ENCODE results near the gene CPD.
"Not testable (repeated sequence)": the region's sequence is repeated elsewhere in the genome, so short reads cannot be mapped to it uniquely, and the experiment has no call there.

The CPD gene

DNA sequence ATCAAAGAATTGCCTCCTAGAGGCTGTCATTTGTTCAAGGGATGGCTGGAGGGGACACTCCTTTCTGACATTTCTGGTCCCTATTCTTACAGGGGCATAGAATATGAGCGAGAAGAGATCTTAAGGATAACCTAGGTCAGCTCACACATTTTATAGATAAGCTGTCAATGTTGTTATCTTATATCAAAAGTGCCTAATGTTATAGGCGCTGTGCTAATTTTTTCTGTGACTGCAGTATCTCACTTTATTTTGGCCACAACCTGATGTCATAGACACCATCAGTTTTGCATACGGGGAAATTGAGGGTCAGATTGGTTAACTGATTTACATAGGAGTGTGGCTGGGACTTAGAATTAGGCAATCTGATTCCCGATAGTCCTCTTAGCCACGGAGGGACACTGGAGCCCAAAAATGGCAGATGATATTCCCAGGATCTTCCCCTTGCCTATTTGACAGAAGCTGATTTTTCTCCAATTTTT lies 1.2 kb downstream of the CPD start:
- peak overlapping the region; percentile 66 for H3K4me3 ChIP-seq (ENCODE audit: low read length)
- DNase-seq (ENCODE audit: low read depth, low spot score): no peak

GRCh38 chr17:30380643-30381339 lies 2.1 kb downstream of the CPD start:
- no peak overlapping the region for H3K4me3 ChIP-seq (ENCODE audit: low read length)
- DNase-seq (ENCODE audit: low read depth, low spot score): no peak

DNA sequence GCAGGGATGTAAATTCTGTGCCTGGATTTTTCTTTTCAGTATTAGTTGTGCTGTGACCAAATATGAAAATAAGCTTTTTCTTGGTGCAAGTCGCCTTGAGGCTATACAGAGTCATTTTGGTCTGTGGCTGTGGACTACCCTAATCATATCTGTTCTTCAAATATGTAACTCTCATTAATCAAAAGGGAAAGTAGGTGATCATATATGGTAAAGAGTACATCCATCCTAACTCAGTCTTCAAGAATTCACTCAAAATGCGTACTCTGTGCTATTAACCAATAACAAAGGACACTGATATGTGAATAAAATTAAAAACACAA lies 2.6 kb downstream of the CPD start:
- no peak overlapping the region for H3K4me3 ChIP-seq (ENCODE audit: low read length)
- DNase-seq (ENCODE audit: low read depth, low spot score): no peak

DNA sequence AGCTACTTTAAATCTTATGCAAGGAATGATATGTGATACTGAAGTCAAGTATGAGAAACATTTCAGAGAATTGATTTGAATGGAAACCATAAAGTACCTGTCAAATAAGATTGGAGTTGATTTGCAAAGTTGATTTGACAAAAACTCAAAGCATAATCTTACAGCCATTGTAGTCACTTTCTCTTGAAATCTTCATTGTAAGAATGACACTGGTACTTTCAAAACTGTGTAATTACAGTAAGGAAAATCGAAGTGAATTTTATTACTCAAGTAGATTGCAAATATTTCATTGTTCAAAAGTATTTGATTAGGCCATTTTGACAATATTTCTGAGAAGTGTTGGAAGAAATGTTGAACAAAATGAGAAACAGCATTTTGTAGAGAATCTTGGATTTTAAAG lies 3.6 kb downstream of the CPD start:
- no peak overlapping the region for H3K4me3 ChIP-seq (ENCODE audit: low read length)

DNA sequence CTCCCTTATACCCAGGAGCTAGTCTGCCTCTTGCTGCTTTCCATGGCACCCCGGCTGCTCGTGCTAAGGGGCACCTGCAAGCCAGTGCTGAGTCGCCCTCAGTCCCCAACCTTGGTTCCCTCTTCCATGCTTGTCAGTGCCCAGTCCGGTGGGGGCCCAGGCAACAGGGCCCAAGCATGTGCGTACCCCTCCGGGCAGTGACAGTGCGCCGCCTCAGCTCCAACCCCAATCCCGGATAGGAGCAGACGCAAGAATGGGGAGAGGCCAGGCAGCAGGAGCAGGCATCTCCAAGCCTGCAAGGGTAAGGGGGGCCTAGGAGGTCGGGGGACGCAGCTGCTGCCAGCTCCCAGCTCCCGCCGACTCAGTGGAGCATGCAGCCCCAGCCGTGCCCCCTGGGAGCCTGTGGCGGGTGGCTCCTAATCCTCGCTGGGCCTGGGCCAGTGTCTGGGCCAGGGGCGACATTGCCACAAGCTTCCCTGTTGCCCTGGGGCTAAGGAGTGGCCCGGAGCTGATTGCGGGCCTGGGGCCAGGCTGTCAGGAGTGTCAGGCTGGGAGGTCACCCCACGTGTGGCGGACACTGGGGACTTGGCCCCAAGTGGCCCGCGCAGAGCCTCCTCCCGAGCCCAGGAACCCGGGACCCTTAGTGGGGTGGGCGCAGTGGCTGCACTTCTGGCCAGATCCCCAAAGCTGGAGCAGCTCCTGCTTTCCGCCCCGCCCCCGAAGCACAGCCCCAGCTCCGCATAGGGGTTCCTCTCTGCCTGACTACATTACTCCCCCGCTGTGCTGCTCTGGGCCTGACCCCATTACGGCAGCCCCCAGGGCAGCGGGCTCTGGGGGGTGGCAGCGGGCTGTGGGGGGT lies 9.8 kb downstream of the CPD start:
- no peak overlapping the region for H3K4me3 ChIP-seq (ENCODE audit: low read length)

More for the DNA sequence above, 3.6 kb downstream of the CPD start:
- DNase-seq (ENCODE audit: low read depth, low spot score): no peak

DNA sequence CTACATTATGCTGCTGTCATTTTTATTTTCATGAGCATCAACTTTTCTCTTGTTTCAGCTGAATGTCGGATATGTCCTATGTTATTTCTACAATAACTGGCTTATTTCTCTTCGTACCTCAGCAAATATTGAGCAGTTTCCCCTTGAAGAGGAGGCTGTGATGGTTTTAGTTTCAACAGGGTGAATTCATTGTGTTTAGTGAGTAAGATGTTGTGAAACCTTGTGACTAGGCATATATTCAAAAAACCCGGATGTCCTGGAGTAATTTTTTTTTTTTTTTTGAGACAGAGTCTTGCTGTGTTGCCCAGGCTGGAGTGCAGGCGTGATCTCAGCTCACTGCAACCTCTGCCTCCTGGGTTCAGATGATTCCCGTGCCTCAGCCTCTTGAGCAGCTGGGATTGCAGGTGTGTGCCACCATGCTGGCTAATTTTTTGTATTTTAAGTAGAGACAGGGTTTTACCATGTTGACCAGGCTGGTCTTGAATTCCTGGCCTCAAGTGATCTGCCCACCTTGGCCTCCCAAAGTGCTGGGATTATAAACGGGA lies 11.1 kb downstream of the CPD start:
- no peak for DNase-seq (ENCODE audit: low read depth, low spot score)

More for the DNA sequence above, 9.8 kb downstream of the CPD start:
- no peak for DNase-seq (ENCODE audit: low read depth, low spot score)

DNA sequence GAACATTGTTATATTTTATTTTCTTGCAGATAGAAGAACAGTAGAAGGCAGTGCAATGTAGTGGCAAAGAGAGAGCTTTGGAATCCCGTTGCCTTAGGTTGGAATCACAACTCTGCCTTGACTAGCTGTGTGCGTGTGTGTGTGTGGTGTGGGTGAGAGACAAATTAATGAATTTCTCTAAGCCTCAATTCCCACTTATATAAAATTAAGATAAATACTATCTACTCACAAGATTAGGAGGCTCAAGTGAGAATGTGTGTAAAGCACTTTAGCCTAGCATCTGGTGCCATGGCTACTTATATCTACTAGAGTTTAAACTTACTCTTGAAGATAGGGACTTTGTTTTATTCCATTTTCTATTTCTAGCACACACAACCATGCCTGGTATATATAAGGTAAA lies 12.8 kb downstream of the CPD start:
- no peak overlapping the region for H3K4me3 ChIP-seq (ENCODE audit: low read length)
- DNase-seq (ENCODE audit: low read depth, low spot score): no peak

More for the DNA sequence above, 11.1 kb downstream of the CPD start:
- H3K4me3 ChIP-seq (ENCODE audit: low read length): no peak overlapping the region

DNA sequence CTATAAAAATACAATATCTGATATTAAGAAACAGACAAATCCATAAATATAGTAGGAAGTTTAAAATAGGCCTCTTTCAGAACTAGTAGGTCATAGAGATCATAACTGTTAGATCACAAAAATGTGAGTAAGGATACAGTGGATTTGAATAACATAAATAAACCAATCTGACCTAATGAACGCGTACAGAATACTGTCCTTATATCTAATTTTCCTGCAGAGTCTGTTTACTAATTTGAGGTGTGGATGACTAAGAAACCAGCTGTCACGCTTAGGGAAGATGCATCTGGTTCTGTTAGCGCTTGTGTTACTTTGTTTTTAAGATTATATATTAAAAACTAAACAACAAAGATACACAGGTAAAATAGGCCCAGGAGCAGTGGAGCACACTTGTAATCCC lies 14.8 kb downstream of the CPD start:
- H3K4me3 ChIP-seq (ENCODE audit: low read length): no peak overlapping the region
- DNase-seq (ENCODE audit: low read depth, low spot score): no peak

DNA sequence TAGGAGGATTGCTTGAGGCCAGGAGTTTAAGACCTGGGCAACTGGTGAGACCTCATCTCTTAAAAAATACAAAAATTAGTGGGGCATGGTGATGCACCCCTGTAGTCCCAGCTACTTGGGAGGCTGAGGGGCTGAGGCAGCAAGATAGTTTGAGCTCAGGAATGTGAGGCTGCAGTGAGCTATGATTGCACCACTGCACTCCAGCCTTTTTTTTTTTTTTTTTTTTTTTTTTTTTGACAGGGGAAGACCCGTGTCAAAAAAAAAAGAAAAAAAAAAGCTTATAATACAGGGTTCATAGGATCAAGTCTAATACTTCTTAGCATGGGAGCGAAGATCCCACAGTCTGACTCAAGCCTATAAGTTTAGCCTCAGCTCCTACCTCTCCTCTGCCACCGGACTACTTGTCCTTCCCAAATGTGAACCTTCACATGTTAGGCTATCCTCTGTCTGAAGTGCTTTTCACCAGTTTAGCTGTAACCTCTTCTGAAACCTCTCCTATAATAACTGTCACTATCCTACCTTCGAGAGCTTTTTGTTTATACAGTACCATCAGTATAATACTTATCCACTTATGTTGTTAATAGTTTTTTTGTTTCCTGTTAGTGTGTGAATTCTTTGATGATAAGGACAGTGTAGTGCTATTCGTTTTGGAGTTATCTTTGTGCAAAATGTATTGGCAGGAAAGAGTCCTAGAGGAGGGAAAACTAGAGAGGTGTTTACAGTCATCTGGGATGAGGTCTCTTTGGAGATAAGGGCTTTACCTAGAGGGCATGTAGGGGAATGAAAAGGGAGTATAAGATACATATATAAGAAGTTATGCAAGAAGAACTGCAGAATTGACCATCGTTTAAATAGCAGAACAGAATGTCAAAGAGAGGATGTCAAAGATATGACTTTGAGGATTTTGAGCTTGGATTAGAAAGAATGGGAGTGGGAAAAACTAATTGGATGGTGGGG lies 15.5 kb downstream of the CPD start:
- no peak overlapping the region for H3K4me3 ChIP-seq (ENCODE audit: low read length)
- no peak for DNase-seq (ENCODE audit: low read depth, low spot score)

DNA sequence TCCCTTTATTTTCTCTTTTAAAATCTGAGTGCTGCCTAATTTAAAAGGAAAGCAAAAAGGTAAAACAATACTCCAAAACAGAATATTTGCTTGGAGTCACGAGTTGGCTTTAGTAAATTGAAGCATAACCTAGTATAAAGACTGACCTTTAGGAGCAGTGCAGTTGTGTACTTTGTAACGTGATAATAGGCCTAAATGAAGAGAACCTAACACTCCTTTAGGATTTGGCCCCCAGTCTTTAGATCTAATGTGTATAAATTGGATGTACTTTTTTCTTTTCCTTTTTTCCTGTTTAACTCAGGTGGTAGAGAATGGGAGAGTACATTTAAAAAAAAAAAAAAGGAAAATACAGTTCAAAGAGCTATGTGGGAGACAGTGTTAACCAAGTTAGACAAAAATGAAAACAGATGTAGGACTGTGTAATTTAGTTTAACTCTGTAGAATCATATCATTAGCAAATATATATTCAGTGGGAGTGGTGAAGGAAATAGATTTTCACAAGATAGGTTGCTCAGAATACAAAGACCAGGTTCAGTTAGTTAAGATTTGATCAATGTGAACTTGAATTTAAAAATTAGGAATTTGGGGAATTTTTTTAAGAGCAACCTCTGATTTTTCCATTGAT lies 16.8 kb downstream of the CPD start:
- H3K4me3 ChIP-seq (ENCODE audit: low read length): no peak overlapping the region
- no peak for DNase-seq (ENCODE audit: low read depth, low spot score)

GRCh38 chr17:30396129-30396528 lies 17.4 kb downstream of the CPD start:
- no peak for DNase-seq (ENCODE audit: low read depth, low spot score)
- no peak overlapping the region for H3K4me3 ChIP-seq (ENCODE audit: low read length)

DNA sequence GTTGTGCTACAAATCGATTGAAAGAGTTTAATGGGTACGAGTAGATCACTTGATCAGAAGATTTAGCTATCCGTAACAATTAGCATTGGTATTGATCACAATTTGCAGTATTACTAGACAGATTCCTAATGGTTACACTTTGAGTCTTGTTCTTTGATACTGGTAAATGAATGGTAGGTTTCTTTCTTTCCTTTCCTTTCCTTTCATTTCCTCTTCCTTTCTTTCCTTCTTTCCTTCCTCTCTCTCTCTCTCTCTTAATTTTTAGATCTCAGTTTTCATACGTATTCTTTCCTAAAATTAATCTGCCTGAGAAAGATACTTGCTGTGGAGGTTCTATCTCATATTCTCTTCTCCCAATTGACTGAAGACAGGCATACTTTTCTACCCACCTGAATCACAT lies 17.9 kb downstream of the CPD start:
- no peak overlapping the region for H3K4me3 ChIP-seq (ENCODE audit: low read length)
- DNase-seq (ENCODE audit: low read depth, low spot score): no peak

- no peak for DNase-seq (ENCODE audit: low read depth, low spot score)
- no peak overlapping the region for H3K4me3 ChIP-seq (ENCODE audit: low read length)
Measured at GRCh38 chr17:30398328-30399041, 19.8 kb downstream of the CPD start.

GRCh38 chr17:30401097-30401496 lies 22.4 kb downstream of the CPD start:
- no peak overlapping the region for H3K4me3 ChIP-seq (ENCODE audit: low read length)
- no peak for DNase-seq (ENCODE audit: low read depth, low spot score)

- DNase-seq (ENCODE audit: low read depth, low spot score): no peak
- no peak overlapping the region for H3K4me3 ChIP-seq (ENCODE audit: low read length)
Measured at GRCh38 chr17:30405161-30405560, 26.4 kb downstream of the CPD start.

- not testable (repeated sequence) for DNase-seq (ENCODE audit: low read depth, low spot score)
Measured at GRCh38 chr17:30410627-30411026, 31.9 kb downstream of the CPD start.

DNA sequence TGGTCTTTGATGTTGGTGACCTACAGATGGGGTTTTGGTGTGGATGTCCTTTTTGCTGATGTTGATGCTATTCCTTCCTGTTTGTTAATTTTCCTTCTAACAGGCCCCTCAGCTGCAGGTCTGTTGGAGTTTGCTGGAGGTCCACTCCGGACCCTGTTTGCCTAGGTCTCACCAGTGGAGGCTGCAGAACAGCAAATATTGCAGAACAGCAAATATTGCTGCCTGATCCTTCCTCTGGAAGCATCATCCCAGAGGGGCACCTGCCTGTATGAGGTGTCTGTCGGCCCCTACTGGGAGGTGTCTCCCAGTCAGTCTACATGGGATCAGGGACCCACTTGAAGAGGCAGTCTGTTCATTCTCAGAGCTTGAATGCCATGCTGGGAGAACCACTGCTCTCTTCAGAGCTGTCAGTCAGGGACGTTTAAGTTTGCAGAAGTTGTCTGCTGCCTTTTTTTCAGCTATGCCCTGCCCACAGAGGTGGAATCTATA lies 33.3 kb downstream of the CPD start:
- not testable (repeated sequence) for DNase-seq (ENCODE audit: low read depth, low spot score); H3K4me3 ChIP-seq (ENCODE audit: low read length)

More at GRCh38 chr17:30410627-30411026, 31.9 kb downstream of the CPD start:
- not testable (repeated sequence) for H3K4me3 ChIP-seq (ENCODE audit: low read length)

- no peak for DNase-seq (ENCODE audit: low read depth, low spot score)
Measured at GRCh38 chr17:30413109-30413508, 34.4 kb downstream of the CPD start.

More at GRCh38 chr17:30413109-30413508, 34.4 kb downstream of the CPD start:
- H3K4me3 ChIP-seq (ENCODE audit: low read length): no peak overlapping the region

Data from Jurkat, Clone E6-1 (cell line).